GM12873 (cell line): ENCODE measurements around the gene CNBP.

Source experiments
- TF ChIP-seq, protein P1 (sequence below): IDR thresholded peaks from 2 replicates; pipeline ENCODE4 v1.5.1; 2012; ENCODE audit warnings: low read depth, mild to moderate bottlenecking, moderate library complexity, low read length, control low read depth; ENCODE audit not compliant: insufficient read depth; ENCODE audit errors: missing control alignments

CNBP gene

DNA sequence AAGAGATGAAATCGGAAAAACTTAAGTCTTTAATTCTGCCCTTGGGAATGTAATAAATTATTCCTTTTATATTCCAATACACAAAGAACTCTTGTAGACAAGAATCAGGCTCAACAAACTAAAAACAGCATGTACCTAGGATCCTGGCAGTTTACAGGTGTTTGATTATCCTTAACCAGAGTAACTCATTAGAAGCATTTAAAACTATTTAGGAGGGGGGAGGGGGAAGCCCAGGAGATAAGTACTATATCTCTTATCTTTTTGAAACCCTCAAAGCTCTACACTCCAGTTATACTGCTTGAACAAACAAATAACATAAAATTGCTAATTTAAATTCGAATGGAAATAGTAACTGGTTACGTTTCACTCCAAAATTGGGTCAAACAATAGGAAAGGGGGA lies 1.9 kb downstream of the CNBP start:
- TF ChIP-seq, protein P1, sequence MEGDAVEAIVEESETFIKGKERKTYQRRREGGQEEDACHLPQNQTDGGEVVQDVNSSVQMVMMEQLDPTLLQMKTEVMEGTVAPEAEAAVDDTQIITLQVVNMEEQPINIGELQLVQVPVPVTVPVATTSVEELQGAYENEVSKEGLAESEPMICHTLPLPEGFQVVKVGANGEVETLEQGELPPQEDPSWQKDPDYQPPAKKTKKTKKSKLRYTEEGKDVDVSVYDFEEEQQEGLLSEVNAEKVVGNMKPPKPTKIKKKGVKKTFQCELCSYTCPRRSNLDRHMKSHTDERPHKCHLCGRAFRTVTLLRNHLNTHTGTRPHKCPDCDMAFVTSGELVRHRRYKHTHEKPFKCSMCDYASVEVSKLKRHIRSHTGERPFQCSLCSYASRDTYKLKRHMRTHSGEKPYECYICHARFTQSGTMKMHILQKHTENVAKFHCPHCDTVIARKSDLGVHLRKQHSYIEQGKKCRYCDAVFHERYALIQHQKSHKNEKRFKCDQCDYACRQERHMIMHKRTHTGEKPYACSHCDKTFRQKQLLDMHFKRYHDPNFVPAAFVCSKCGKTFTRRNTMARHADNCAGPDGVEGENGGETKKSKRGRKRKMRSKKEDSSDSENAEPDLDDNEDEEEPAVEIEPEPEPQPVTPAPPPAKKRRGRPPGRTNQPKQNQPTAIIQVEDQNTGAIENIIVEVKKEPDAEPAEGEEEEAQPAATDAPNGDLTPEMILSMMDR: no peak

DNA sequence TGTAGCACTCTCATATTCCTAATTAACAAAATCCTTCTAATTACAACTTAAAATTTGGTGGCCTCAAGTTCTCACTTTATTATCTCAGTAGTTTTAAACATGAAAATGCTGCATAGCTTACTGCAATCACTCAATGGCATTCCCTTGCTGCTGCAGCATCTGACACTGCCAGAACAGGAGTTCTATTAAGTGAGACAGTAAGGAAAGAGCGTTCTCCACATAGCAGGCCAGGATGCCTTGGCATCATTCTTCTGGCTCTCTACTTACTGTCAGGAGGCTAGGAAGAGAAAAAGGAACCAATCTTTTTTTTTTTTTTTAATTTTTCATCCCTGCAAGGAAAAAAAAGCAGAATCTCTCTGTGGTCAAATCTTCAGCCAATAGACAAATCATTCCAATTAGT lies 3.2 kb downstream of the CNBP start:
- TF ChIP-seq, protein P1: no peak

DNA sequence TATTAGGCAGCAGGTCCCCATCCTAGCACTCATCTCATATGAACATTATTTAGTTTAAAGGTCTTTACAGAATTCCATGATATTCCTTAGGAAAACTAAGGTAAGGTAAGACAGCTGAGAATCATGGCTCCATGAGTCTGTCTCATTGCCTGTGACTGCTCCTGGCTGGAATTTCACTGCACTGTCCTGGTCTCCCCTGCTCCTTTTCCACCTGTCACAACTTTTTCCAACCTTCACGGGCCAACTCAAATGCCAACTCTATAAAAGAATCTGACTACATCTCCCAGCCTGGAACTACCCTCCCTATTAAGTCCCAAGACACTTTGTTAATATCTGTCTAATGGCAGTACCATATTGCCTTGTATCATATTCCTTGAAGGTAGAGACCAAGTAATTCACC lies 7.6 kb downstream of the CNBP start:
- TF ChIP-seq, protein P1: no peak

DNA sequence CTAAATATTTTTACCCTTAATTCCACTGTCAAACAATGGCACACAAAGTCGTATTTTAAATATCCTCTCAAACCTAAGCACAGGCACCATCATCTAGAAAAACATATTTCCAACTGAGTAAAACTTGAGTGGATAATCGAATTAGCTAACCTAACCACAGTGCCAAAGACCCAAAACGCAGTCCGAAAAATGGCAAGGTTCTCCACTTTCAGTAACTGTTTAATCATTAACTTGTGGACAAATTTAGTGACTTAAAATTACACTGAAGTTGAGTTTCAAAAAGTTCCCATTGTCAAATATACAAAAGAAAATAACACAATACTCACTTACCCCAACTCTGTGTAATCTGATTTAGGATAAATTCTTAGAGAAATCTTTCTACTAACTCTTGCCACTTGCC lies 10.0 kb downstream of the CNBP start:
- TF ChIP-seq, protein P1: no peak

DNA sequence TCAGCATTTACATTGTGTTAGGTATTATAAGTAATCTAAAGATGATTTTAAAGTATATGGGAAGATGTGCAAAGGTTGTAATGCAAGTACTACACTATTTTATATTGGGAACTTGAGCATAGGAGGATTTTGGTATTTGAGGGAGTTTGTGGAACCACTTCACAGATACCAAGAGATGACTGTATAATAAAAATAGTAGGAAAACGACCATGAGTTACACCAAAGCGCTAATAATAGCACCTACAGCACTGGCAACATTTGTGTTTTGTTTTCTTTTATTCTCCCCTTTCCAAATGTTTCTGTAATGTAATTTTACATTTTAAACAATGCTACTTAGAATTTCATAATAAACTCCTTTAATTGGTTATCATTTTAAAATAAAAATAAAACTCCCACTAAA lies 10.5 kb downstream of the CNBP start:
- TF ChIP-seq, protein P1: no peak

DNA sequence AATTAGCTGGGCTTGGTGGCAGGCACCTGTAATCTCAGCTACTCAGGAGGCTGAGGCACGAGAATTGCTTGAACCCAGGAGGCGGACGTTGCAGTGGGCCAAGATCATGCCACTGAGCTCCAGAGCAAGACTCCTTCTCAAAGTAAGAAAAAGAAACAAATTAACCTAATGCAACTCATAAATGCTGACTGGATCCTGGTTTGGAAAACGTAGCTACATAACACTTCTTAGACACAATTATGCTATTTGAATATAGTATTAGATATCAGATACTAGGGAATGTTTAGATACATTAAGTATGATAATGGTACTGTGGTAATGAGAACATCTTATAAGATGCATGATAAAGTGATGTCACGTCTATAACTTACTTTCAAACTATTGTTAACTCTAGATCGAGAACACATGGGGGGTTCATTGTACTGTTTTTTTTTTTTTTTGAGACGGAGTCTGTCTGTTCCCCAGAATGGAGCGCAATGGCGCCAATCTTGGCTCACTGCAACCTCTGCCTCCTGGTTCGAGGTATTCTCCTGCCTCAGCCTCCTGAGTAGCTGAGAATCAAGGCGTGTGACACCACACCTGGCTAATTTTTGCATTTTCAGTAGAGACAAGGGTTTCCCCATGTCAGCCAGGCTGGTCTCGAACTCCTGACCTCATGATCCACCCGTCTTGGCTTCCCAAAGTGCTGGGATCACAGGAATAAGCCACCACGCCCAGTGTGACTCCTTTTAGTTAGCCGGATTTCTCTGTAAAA lies 16.9 kb downstream of the CNBP start:
- TF ChIP-seq, protein P1: no peak

DNA sequence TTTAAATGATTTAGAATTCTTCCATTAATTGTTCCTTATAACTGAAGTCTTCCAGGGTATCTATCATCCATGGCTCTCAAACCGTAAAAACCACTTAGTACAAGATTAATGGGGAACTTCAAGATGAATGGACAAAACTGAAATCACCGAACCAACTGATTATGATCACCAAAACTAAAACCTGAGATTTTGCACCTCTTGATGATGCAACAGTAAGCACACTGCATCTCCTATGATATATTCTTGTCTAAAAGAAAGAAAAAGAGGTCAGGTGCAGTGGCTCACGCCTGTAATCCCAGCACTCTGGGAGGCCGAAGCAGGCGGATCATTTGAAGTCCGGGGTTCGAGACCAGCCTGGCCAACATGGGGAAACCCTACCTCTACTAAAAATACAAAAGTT lies 19.2 kb downstream of the CNBP start:
- TF ChIP-seq, protein P1: no peak
